Stimulated activated CD4-positive, alpha-beta T cell treated with anti-CD3 and anti-CD28 coated beads, Interleukin-1b, Interleukin-23, amount 100 ng/mL, for 4 hours (primary cell): ENCODE data around the gene TNIP1.
A peak's percentile ranks its signal among the peaks of the same experiment; 100 is the strongest.

ENCODE experiments used
- DNase-seq, 2 donors: peaks; one replicate each; pipeline ENCODE4 v3.0.0-alpha.2; 2020; ENCODE audit warnings: low read depth in 2 of 2

TNIP1 gene

GRCh38 chr5:151040211-151040747 is 40.6 kb downstream of the TNIP1 start:
- no peak for DNase-seq

GRCh38 chr5:151039665-151040064 is 41.2 kb downstream of the TNIP1 start:
- no peak for DNase-seq

GRCh38 chr5:151038801-151039238 is 42.0 kb downstream of the TNIP1 start:
- peak in 1 of 2 donors; percentile 27 for DNase-seq

- no peak for DNase-seq
Measured at GRCh38 chr5:151038412-151038745, 42.5 kb downstream of the TNIP1 start.

GRCh38 chr5:151037561-151038411 is 43.0 kb downstream of the TNIP1 start:
- no peak for DNase-seq

GRCh38 chr5:151036556-151036955 is 44.3 kb downstream of the TNIP1 start:
- no peak for DNase-seq

GRCh38 chr5:151034422-151035379 is 46.1 kb downstream of the TNIP1 start:
- DNase-seq = no peak

- no peak for DNase-seq
Measured at GRCh38 chr5:151033217-151033934, 47.5 kb downstream of the TNIP1 start.

- DNase-seq = no peak
Measured at GRCh38 chr5:151031554-151031953, 49.3 kb downstream of the TNIP1 start.

- DNase-seq = no peak
Measured at GRCh38 chr5:151030379-151030778, 50.5 kb downstream of the TNIP1 start.

- no peak for DNase-seq
Measured at GRCh38 chr5:151030056-151030336, 50.8 kb downstream of the TNIP1 start.

- no peak for DNase-seq
Measured at GRCh38 chr5:151029179-151030055, 51.4 kb downstream of the TNIP1 start.

- no peak for DNase-seq
Measured at GRCh38 chr5:151028717-151029116, 52.1 kb downstream of the TNIP1 start.

- DNase-seq = no peak
Measured at GRCh38 chr5:151027961-151028479, 52.8 kb downstream of the TNIP1 start.

- DNase-seq = no peak
Measured at GRCh38 chr5:151026679-151027078, 54.2 kb downstream of the TNIP1 start.

GRCh38 chr5:151026088-151026487 is 54.7 kb downstream of the TNIP1 start:
- no peak for DNase-seq

- DNase-seq = no peak
Measured at GRCh38 chr5:151025250-151025606, 55.6 kb downstream of the TNIP1 start.

GRCh38 chr5:151024440-151025249 is 56.2 kb downstream of the TNIP1 start:
- no peak for DNase-seq

- DNase-seq = no peak
Measured at GRCh38 chr5:151023651-151024050, 57.2 kb downstream of the TNIP1 start.

- no peak for DNase-seq
Measured at GRCh38 chr5:151023047-151023615, 57.7 kb downstream of the TNIP1 start.
